ENCODE data around the gene TICAM1.

DNA sequence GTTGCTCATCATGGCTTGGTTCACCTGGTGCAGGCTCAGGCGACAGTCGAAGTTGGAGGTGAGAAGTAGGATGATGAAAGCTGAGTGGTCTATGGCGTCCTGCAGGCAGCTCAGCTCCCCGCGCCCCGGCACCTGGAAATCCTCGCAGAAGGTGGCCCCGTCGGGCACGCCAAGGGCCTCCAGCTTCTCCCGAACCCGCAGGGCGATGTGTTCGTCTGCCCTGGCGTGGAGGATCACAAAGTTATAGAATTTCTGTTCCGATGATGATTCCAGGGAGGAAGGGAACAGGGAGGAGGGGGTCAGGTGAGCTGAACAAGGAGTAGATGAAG is 14.6 kb downstream of the TICAM1 start:
- no peak for TF ChIP-seq POLR2A (IDR thresholded peaks at IDR 0.05)
- TF ChIP-seq, protein P1, sequence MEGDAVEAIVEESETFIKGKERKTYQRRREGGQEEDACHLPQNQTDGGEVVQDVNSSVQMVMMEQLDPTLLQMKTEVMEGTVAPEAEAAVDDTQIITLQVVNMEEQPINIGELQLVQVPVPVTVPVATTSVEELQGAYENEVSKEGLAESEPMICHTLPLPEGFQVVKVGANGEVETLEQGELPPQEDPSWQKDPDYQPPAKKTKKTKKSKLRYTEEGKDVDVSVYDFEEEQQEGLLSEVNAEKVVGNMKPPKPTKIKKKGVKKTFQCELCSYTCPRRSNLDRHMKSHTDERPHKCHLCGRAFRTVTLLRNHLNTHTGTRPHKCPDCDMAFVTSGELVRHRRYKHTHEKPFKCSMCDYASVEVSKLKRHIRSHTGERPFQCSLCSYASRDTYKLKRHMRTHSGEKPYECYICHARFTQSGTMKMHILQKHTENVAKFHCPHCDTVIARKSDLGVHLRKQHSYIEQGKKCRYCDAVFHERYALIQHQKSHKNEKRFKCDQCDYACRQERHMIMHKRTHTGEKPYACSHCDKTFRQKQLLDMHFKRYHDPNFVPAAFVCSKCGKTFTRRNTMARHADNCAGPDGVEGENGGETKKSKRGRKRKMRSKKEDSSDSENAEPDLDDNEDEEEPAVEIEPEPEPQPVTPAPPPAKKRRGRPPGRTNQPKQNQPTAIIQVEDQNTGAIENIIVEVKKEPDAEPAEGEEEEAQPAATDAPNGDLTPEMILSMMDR (IDR thresholded peaks at IDR 0.05): no peak

Measured in thyroid gland (tissue), 4 donors.